GM06990 (cell line): ENCODE results near the gene RNF2.

ENCODE experiments used
- DNase-seq: peaks from one replicate; pipeline ENCODE4 v3.0.0-alpha.2; 2011; ENCODE audit not compliant: insufficient read length; ENCODE audit errors: extremely low read depth
- H3K27me3 ChIP-seq: replicated peaks from 2 replicates; pipeline ENCODE4 v1.6.0; 2011; ENCODE audit warnings: low read length; ENCODE audit not compliant: control insufficient read depth, insufficient read depth
- H3K36me3 ChIP-seq: 2 replicates; pipeline ENCODE4 v1.5.1; 2011; ENCODE audit warnings: low read length; ENCODE audit not compliant: control insufficient read depth, insufficient read depth
- H3K4me3 ChIP-seq: replicated peaks from 2 replicates; pipeline ENCODE4 v1.5.1; 2011; ENCODE audit warnings: low read depth, mild to moderate bottlenecking, control low read depth, low read length
- CTCF ChIP-seq: IDR thresholded peaks from 2 replicates; pipeline ENCODE4 v1.5.1; 2011; ENCODE audit warnings: low read length, control low read depth, mild to moderate bottlenecking, inconsistent platforms; ENCODE audit not compliant: insufficient read depth, poor library complexity, severe bottlenecking

Gene RNF2

GRCh38 chr1:185083818-185084217 lies 38.5 kb downstream of the RNF2 start:
- DNase-seq: no peak
- H3K36me3 ChIP-seq: no peaks in the 10 kb centered on the region
- H3K4me3 ChIP-seq: no peak overlapping the region
- H3K27me3 ChIP-seq: no peaks in the 10 kb centered on the region
- TF ChIP-seq CTCF: no peak

- no peaks in the 10 kb centered on the region for H3K27me3 ChIP-seq
- TF ChIP-seq CTCF: no peak
- no peak overlapping the region for H3K4me3 ChIP-seq
- DNase-seq: no peak
- H3K36me3 ChIP-seq: no peaks in the 10 kb centered on the region
Measured at GRCh38 chr1:185087101-185087500, 41.7 kb downstream of the RNF2 start.

GRCh38 chr1:185087746-185088145 lies 42.4 kb downstream of the RNF2 start:
- H3K36me3 ChIP-seq: no peaks in the 10 kb centered on the region
- DNase-seq: no peak
- no peaks in the 10 kb centered on the region for H3K27me3 ChIP-seq
- no peak for TF ChIP-seq CTCF
- H3K4me3 ChIP-seq: no peak overlapping the region

GRCh38 chr1:185091480-185091879 lies 46.1 kb downstream of the RNF2 start:
- no peaks in the 10 kb centered on the region; the same call in 1 of the 2 replicates for H3K36me3 ChIP-seq
- no peak for DNase-seq
- no peak for TF ChIP-seq CTCF
- H3K4me3 ChIP-seq: no peak overlapping the region
- no peaks in the 10 kb centered on the region for H3K27me3 ChIP-seq

GRCh38 chr1:185094761-185095160 lies 49.4 kb downstream of the RNF2 start:
- TF ChIP-seq CTCF: no peak
- H3K4me3 ChIP-seq: no peak overlapping the region
- H3K27me3 ChIP-seq: no peaks in the 10 kb centered on the region
- DNase-seq: no peak
- no peaks in the 10 kb centered on the region; the same call in 1 of the 2 replicates for H3K36me3 ChIP-seq

- Histone ChIP-seq H3K4me3 (no peak overlapping the region), H3K36me3 (no peaks in the 10 kb centered on the region; the same call in 1 of the 2 replicates), H3K27me3 (no peaks in the 10 kb centered on the region)
- no peak for TF ChIP-seq CTCF
- DNase-seq: no peak
Measured at GRCh38 chr1:185096531-185096930, 51.2 kb downstream of the RNF2 start.
